ENCODE measurements around the gene AEBP1.

Gene AEBP1

GRCh38 chr7:44103923-44104859 lies at the start of gene AEBP1:
Gene AEBP1 (plus strand): TSS chr7:44104345. CDS start chr7:44104666, 321 bp downstream.
- DNase-seq = no peak

- no peak for DNase-seq
Measured at GRCh38 chr7:44056681-44057080, 47.5 kb upstream of the AEBP1 start.

- no peak for DNase-seq
Measured at GRCh38 chr7:44057181-44057848, 46.8 kb upstream of the AEBP1 start.

- no peak for DNase-seq
Measured at GRCh38 chr7:44057849-44058758, 46.0 kb upstream of the AEBP1 start.

GRCh38 chr7:44058759-44059218 lies 45.4 kb upstream of the AEBP1 start:
- DNase-seq = no peak

- no peak for DNase-seq
Measured at GRCh38 chr7:44059219-44060090, 44.7 kb upstream of the AEBP1 start.

GRCh38 chr7:44060091-44060947 lies 43.8 kb upstream of the AEBP1 start:
- no peak for DNase-seq

- DNase-seq = no peak
Measured at GRCh38 chr7:44060948-44061644, 43.0 kb upstream of the AEBP1 start.

- no peak for DNase-seq
Measured at GRCh38 chr7:44061645-44062179, 42.4 kb upstream of the AEBP1 start.

GRCh38 chr7:44062180-44062902 lies 41.8 kb upstream of the AEBP1 start:
- DNase-seq = no peak

- no peak for DNase-seq
Measured at GRCh38 chr7:44062903-44063295, 41.2 kb upstream of the AEBP1 start.

- DNase-seq = no peak
Measured at GRCh38 chr7:44063547-44063893, 40.6 kb upstream of the AEBP1 start.

- DNase-seq = no peak
Measured at GRCh38 chr7:44063894-44064651, 40.1 kb upstream of the AEBP1 start.

- no peak for DNase-seq
Measured at GRCh38 chr7:44064791-44065430, 39.2 kb upstream of the AEBP1 start.

GRCh38 chr7:44065431-44066110 lies 38.6 kb upstream of the AEBP1 start, which contains the start of gene PGAM2:
Gene PGAM2 (minus strand): TSS chr7:44065567. CDS start chr7:44065529, 38 bp downstream.
- no peak for DNase-seq

- no peak for DNase-seq
Measured at GRCh38 chr7:44066111-44066460, 38.1 kb upstream of the AEBP1 start.

GRCh38 chr7:44066494-44067063 lies 37.6 kb upstream of the AEBP1 start:
- DNase-seq = no peak

Data from CD4-positive, alpha-beta T cell treated with Interleukin-4 for 4 hours (primary cell).